Uterus (tissue), 2 donors: Measurements from ENCODE around the gene UBE2D2.

Experiments used
- CTCF ChIP-seq, 4 experiments: fragments of 200-600 bp in 2 of 4; fragments of 450-650 bp in 2 of 4; sonication (generic) in 2 of 4; IDR thresholded peaks; one replicate each; pipeline ENCODE4 v1.5.1; 2016 to 2019; ENCODE audit warnings: antibody characterized with exemption in 4 of 4, mild to moderate bottlenecking in 2 of 4, moderate library complexity in 1 of 4
- POLR2A ChIP-seq, 2 donors: fragments of 450-650 bp; IDR thresholded peaks; one replicate each; pipeline ENCODE4 v1.6.1; 2016; ENCODE audit warnings: antibody characterized with exemption in 2 of 2, mild to moderate bottlenecking in 1 of 2, moderate library complexity in 1 of 2

- TF ChIP-seq POLR2A (IDR thresholded peaks at IDR 0.05) (no peak), CTCF (IDR thresholded peaks at IDR 0.05) (no peak)
Measured at GRCh38 chr5:139639619-139640380, 78.7 kb downstream of the UBE2D2 start.
